WI38 (cell line): ENCODE measurements around the gene TM9SF1.

Experiments
- H3K4me3 ChIP-seq: 2 replicates; pipeline ENCODE4 v1.5.1; 2011; ENCODE audit warnings: low read depth, mild to moderate bottlenecking, control low read depth, low read length
- TF ChIP-seq, protein P1 (sequence below): IDR thresholded peaks from 2 replicates; pipeline ENCODE4 v1.5.1; 2012; ENCODE audit warnings: low read depth, mild to moderate bottlenecking, control low read depth, low read length

Gene TM9SF1

DNA sequence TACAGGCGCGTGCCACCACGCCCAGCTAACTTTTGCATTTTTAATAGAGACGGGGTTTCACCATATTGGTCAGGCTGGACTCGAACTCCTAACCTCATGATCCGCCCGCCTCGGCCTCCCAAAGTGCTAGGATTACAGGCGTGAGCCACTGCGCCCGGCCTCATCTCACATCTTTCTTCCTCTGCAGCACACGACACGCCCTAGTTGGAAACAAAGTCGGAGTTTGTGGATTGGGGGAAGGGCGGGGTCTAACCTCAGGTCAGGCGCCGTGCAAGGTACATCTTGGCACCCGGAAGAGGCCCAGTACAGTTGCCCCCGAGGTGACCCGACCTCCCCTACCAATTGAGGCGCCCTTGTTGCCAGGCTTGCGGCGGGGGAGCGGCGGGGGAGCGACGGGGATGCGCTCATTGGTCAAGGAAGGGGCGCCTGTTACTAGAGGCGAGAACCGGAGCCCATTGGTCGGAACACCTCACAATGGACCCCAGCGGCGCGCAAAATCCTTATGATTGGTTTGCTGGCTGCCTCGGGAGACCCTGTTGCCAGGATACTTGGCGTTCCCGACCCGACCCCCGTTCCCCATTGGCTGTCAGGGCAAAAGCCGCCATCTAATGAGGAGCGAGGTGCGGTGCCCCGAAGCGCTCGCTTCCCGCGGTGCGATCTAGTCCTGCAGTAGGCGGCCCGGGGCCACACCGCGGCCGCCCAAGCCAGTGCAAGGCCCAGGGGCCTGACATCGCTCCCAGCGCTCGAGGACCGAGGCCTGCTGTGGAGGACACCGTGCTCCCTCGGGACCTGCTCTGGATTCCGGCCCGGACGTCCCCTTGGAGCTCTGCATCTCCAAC is 23.6 kb downstream of the TM9SF1 start, which contains the start of gene REC8:
TSS of gene REC8 (plus strand) at position 659 of the 839 bp plus-strand sequence. CDS start 473 bp downstream, outside the sequence.
- H3K4me3 ChIP-seq, result no peak within 1 kb of the TSS

DNA sequence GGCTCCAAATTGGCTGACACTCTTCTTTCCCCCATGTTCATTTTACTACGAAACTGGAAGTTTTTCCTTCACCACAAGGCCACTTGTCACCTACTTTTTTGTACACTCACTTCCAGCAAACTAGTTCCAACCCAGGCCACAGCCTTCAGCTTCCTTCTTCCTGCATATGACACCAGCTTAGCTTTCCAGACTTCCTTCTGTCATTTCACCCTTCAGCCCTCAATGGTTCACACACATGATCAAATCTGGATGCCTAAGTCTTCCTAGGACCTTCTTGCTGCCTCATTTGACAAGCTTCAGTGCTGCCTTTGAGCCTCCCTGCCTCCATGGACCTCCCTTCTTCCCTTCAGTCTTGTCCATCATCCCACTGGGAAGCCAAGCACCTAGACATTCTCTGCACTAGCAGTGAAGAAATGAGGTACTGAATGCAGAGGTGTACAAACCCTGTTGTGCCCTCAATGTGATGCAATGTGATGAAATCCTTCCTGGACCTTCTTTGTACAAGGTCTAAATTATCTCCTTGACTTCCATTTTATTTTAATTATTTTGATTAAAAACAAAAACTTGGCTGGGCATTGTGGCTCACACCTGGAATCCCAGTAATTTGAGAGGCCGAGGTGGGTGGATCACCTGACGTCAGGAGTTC is 27.6 kb downstream of the TM9SF1 start:
- TF ChIP-seq, protein P1, sequence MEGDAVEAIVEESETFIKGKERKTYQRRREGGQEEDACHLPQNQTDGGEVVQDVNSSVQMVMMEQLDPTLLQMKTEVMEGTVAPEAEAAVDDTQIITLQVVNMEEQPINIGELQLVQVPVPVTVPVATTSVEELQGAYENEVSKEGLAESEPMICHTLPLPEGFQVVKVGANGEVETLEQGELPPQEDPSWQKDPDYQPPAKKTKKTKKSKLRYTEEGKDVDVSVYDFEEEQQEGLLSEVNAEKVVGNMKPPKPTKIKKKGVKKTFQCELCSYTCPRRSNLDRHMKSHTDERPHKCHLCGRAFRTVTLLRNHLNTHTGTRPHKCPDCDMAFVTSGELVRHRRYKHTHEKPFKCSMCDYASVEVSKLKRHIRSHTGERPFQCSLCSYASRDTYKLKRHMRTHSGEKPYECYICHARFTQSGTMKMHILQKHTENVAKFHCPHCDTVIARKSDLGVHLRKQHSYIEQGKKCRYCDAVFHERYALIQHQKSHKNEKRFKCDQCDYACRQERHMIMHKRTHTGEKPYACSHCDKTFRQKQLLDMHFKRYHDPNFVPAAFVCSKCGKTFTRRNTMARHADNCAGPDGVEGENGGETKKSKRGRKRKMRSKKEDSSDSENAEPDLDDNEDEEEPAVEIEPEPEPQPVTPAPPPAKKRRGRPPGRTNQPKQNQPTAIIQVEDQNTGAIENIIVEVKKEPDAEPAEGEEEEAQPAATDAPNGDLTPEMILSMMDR, result no peak
- H3K4me3 ChIP-seq, result no peak overlapping the region

More for the DNA sequence above, 23.6 kb downstream of the TM9SF1 start, which contains the start of gene REC8:
- TF ChIP-seq, protein P1, result no peak

DNA sequence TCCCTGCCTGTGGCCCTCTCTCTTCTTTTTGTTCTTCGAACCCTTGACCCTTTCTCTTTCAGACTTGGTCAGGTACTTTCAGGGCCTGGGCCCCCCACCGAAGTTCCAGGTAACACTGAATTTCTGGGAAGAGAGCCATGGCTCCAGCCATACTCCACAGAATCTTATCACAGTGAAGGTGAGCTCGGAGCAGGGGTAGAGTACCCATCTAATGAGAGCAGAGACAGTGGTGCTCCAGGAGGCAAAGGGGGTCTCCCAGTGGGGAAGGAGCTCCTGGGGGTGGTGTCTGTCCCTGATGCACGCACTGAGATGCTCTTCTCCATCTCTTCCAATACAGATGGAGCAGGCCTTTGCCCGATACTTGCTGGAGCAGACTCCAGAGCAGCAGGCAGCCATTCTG is 29.5 kb downstream of the TM9SF1 start:
- H3K4me3 ChIP-seq, result no peak overlapping the region
- TF ChIP-seq, protein P1, result no peak

DNA sequence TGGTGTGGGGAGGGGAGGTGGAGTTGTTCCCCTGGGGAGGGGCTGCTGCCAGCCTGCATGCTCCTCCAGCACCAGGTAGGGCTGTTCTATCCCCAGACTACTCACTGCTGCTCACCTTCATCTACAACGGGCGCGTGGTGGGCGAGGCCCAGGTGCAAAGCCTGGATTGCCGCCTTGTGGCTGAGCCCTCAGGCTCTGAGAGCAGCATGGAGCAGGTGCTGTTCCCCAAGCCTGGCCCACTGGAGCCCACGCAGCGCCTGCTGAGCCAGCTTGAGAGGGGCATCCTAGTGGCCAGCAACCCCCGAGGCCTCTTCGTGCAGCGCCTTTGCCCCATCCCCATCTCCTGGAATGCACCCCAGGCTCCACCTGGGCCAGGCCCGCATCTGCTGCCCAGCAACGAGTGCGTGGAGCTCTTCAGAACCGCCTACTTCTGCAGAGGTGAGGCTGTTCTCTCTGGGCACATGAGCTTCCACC is 30.7 kb downstream of the TM9SF1 start:
- H3K4me3 ChIP-seq, result no peak overlapping the region
- TF ChIP-seq, protein P1, result no peak

DNA sequence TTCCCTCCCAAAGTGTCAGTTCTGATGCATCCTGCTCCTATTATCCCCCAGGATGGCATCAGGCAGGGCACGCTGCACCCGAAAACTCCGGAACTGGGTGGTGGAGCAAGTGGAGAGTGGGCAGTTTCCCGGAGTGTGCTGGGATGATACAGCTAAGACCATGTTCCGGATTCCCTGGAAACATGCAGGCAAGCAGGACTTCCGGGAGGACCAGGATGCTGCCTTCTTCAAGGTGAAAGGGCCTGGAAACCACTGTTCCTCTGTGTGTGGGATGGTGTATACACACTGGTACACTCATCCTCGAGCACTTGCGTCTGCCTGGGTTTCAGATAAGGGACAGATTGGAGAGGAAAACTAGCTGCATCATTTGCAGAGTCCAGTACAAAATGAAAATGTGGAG is 33.1 kb downstream of the TM9SF1 start:
- TF ChIP-seq, protein P1, result no peak
- H3K4me3 ChIP-seq, result peak overlapping the region; percentile 68

DNA sequence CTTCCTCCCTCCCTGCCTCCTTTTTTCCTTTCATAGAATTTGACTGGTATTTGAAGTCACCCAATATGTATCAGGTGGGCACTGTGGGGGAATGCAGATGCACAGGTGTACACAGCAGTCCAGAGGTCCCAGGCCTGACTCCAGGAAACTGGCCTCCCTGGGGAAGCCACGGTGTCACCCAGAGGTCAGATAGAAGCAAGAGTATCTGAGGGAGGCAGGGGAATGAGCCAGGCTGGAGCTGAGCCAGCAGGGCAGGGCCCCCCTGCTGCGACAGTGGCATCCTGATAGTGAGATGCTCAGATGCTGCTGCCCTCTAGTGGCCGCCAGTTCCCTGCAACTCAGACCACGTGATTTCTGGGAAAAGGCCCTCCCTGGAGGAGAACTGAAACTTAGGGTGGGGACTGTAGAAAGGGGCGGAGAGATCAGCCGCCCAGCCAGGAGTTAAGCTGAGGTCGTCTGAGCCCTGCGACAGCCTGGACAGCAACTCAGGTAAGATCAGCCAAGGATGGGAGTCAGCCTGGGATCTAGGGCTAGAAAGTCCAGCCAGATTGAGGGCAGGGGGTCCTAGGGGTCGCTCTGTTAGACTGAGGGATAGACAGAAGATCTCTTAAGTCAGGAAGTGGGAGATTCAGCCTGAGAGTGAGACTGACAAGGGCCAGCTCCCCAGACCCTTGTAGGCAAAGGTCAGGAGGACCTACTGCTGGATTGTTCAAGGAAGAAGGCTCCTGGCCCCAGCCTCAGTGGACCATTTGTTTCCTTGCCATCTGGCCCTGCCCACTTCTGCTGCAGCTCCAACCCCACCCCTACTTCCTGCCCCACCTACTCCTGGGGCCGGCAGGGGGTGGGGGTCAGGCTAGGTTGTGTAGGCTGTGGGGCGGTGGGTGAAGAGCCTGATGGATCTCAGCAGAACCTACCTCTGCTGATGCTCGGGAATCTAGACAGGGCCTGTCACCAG is 34.1 kb downstream of the TM9SF1 start, which contains the start of gene IRF9:
TSS of gene IRF9 (plus strand) at position 416 of the 955 bp plus-strand sequence. CDS start 880 bp downstream, outside the sequence.
- TF ChIP-seq, protein P1, result peak; percentile 76
- peak within 1 kb of the TSS; percentile 68 for H3K4me3 ChIP-seq
